Measurements from ENCODE around the gene RAB6A.

The RAB6A gene

GRCh38 chr11:73667891-73668290 lies 93.0 kb downstream of the RAB6A start:
- CTCF ChIA-PET: interaction anchor here (0.7 kb wide), 1 partner anchor 157 kb away, joined by 5 read pairs; no protein-coding TSS in a partner anchor
- TF ChIP-seq CTCF (conservative IDR thresholded peaks at IDR 0.05; ENCODE audit: low read depth): no peak
- no peak overlapping the region for H3K27ac ChIP-seq
- POLR2A ChIA-PET (ENCODE audit: low non-redundant PET): no interaction called here
- DNase-seq (ENCODE audit: low spot score): no peak

GRCh38 chr11:73664877-73665276 lies 96.0 kb downstream of the RAB6A start:
- DNase-seq (ENCODE audit: low spot score): no peak

GRCh38 chr11:73663604-73664495 lies 97.0 kb downstream of the RAB6A start:
- TF ChIP-seq CTCF (conservative IDR thresholded peaks at IDR 0.05; ENCODE audit: low read depth): no peak
- POLR2A ChIA-PET (ENCODE audit: low non-redundant PET): no interaction called here
- no peak overlapping the region for H3K27ac ChIP-seq
- DNase-seq (ENCODE audit: low spot score): no peak
- CTCF ChIA-PET: interaction anchor here (0.6 to 1.0 kb wide), 2 partner anchors 30 to 184 kb away, joined by 3 to 4 read pairs; no protein-coding TSS in a partner anchor

More at GRCh38 chr11:73664877-73665276, 96.0 kb downstream of the RAB6A start:
- no peak for TF ChIP-seq CTCF (conservative IDR thresholded peaks at IDR 0.05; ENCODE audit: low read depth)
- CTCF ChIA-PET: no interaction called here
- POLR2A ChIA-PET (ENCODE audit: low non-redundant PET): interaction anchor here (0.6 kb wide), 1 partner anchor 20 kb away, joined by 3 read pairs; no protein-coding TSS in a partner anchor
- no peak overlapping the region for H3K27ac ChIP-seq

GRCh38 chr11:73662445-73663157 lies 98.3 kb downstream of the RAB6A start:
- CTCF ChIA-PET: interaction anchor here (1.0 to 3.0 kb wide), 4 partner anchors 183 to 287 kb away, joined by 3 to 19 read pairs (median 4); no protein-coding TSS in a partner anchor
- POLR2A ChIA-PET (ENCODE audit: low non-redundant PET): no interaction called here
- no peak for DNase-seq (ENCODE audit: low spot score)
- TF ChIP-seq CTCF (conservative IDR thresholded peaks at IDR 0.05; ENCODE audit: low read depth): no peak
- H3K27ac ChIP-seq: no peak overlapping the region

GRCh38 chr11:73661035-73661628 lies 99.7 kb downstream of the RAB6A start:
- TF ChIP-seq CTCF (conservative IDR thresholded peaks at IDR 0.05; ENCODE audit: low read depth): peak; percentile 91
- peak; percentile 95 for DNase-seq (ENCODE audit: low spot score)
- ChIA-PET POLR2A (ENCODE audit: low non-redundant PET) (no interaction called here), CTCF (interaction anchor here (0.5 to 3.1 kb wide), 18 partner anchors 10 to 310 kb away, joined by 3 to 35 read pairs (median 4); no protein-coding TSS in a partner anchor)
- H3K27ac ChIP-seq: no peak overlapping the region

GRCh38 chr11:73660497-73661034 lies 100.3 kb downstream of the RAB6A start:
- ChIA-PET POLR2A (ENCODE audit: low non-redundant PET) (no interaction called here), CTCF (interaction anchor here (0.5 to 3.1 kb wide), 16 partner anchors 10 to 309 kb away, joined by 3 to 35 read pairs (median 4); no protein-coding TSS in a partner anchor)
- no peak for TF ChIP-seq CTCF (conservative IDR thresholded peaks at IDR 0.05; ENCODE audit: low read depth)
- no peak for DNase-seq (ENCODE audit: low spot score)
- H3K27ac ChIP-seq: no peak overlapping the region

Measured in RWPE1 (cell line).